Vein endothelial cell (primary cell): Measurements from ENCODE around the gene TBC1D3D. TPM values are rescaled to one million over a fixed set of nuclear protein-coding genes. Genes with fewer than 3 reads are reported as not detected.

Experiments
- total RNA-seq: library from RNA; depleted of rRNA; stranded (reverse); fragments of >200 nt; gene quantifications from 2 replicates; pipeline ENCODE4 v1.2.3, GENCODE V29; 2012

The TBC1D3D gene
- not detected in 2 replicates for total RNA-seq

DNA sequence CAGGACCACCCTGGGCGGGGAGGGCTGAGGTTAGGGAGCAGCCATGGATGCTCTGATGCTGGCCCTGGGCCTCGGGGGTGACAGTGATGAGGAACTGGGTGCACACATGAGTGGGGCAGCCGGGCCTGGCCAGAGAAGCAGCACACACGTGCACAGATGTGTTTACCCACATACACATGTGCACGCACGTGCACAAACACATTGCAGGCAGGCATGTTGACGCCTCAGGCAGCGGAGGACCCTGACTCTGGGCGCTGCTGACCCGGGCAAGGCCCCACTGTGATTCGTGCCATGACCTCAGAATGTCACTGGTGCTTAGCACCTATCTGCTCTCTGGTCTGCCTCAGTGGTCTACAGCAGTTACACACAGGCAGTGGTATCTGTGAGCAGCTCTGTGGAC is at the start of gene TBC1D3D:
TSS of gene TBC1D3D (plus strand) at position 301 of the 400 bp plus-strand sequence. CDS start 1,585 bp downstream, outside the sequence.

DNA sequence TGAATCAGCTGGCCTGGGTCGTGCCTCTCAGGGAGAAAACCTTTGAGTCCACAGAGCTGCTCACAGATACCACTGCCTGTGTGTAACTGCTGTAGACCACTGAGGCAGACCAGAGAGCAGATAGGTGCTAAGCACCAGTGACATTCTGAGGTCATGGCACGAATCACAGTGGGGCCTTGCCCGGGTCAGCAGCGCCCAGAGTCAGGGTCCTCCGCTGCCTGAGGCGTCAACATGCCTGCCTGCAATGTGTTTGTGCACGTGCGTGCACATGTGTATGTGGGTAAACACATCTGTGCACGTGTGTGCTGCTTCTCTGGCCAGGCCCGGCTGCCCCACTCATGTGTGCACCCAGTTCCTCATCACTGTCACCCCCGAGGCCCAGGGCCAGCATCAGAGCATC is 14.8 kb upstream of the TBC1D3D start, which contains the start of gene TBC1D3L:
TSS of gene TBC1D3L (minus strand) at position 101 of the 400 bp plus-strand sequence. CDS start 1,540 bp downstream, outside the sequence.

Other genes starting within 250 kb of the TBC1D3D start
- not detected in 2 replicates for gene TBC1D3K, start 79.6 kb upstream of the TBC1D3D start, total RNA-seq
- 3.0 and 3.9 TPM in 2 replicates for gene TBC1D3L, start 14.9 kb upstream of the TBC1D3D start, total RNA-seq
- gene TBC1D3C, start 64.7 kb downstream of the TBC1D3D start, total RNA-seq = not detected in 2 replicates
- not detected in 2 replicates for gene TBC1D3E, start 124.0 kb downstream of the TBC1D3D start, total RNA-seq
- not detected in 2 replicates for gene TBC1D3, start 188.6 kb downstream of the TBC1D3D start, total RNA-seq